ENCODE measurements around the gene FRY.

- TF ChIP-seq ZXDC (CRISPR knock-in tag; IDR thresholded peaks at IDR 0.05), result no peak
- no peak for TF ChIP-seq ZNF552 (CRISPR knock-in tag; IDR thresholded peaks at IDR 0.05; ENCODE audit: borderline replicate concordance)
- TF ChIP-seq E2F1 (CRISPR knock-in tag; IDR thresholded peaks at IDR 0.05), result no peak
- no peak for TF ChIP-seq POLR2A (IDR thresholded peaks at IDR 0.05; ENCODE audit: insufficient read depth in 1 of 2, low read depth in 2 of 2, low read length in 2 of 2)
- no peak for TF ChIP-seq MTA1 (CRISPR knock-in tag; IDR thresholded peaks at IDR 0.05; ENCODE audit: borderline replicate concordance)
- TF ChIP-seq CREB1 (IDR thresholded peaks at IDR 0.05), result no peak
- no peak for TF ChIP-seq CREB1 (CRISPR knock-in tag; IDR thresholded peaks at IDR 0.05)
- no peak for TF ChIP-seq ZSCAN22 (CRISPR knock-in tag; IDR thresholded peaks at IDR 0.05)
- TF ChIP-seq CTCF (CRISPR knock-in tag; IDR thresholded peaks at IDR 0.05), result no peak
- no peak for TF ChIP-seq HMGXB4 (CRISPR knock-in tag; IDR thresholded peaks at IDR 0.05; ENCODE audit: borderline replicate concordance in 1 of 2, low read depth in 1 of 2)
Observed at GRCh38 chr13:32026623-32027022, 5.0 kb upstream of the FRY start.

Measured in HepG2 (cell line).